Fibroblast of skin of left biceps (primary cell): ENCODE results near the gene KIAA1586.
"Not testable (repeated sequence)": the region's sequence is repeated elsewhere in the genome, so short reads cannot be mapped to it uniquely, and the experiment has no call there.

Experiments
- DNase-seq, 2 experiments: peaks; one replicate each; pipeline ENCODE4 v3.0.0-alpha.2; 2013; ENCODE audit warnings: low read depth in 2 of 2

KIAA1586 gene

DNA sequence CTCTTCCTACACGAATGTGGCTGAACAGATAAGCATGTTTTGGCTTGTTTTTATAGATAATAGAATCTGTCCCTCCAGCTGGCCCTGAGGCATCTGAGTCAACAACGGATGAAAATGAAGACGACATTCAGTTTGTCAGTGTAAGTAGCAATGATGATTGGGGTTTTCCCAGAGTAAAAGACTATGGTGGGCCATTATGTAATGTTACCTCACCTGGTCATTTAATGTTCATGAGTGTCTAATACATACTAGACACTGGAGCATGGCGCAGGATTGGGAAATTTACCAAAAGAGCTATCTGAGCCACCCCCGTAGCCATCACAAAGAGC is 728 bp downstream of the KIAA1586 start:
- DNase-seq = not testable (repeated sequence)

- DNase-seq = not testable (repeated sequence)
Observed at GRCh38 chr6:57047859-57048258, 1.4 kb downstream of the KIAA1586 start.

- DNase-seq = no peak
Observed at GRCh38 chr6:57048577-57048976, 2.1 kb downstream of the KIAA1586 start.

- DNase-seq = no peak
Observed at GRCh38 chr6:57063847-57064246, 17.4 kb downstream of the KIAA1586 start.

- no peak for DNase-seq
Observed at GRCh38 chr6:57064809-57065208, 18.3 kb downstream of the KIAA1586 start.

GRCh38 chr6:57068061-57068460 is 21.6 kb downstream of the KIAA1586 start:
- no peak for DNase-seq

DNA sequence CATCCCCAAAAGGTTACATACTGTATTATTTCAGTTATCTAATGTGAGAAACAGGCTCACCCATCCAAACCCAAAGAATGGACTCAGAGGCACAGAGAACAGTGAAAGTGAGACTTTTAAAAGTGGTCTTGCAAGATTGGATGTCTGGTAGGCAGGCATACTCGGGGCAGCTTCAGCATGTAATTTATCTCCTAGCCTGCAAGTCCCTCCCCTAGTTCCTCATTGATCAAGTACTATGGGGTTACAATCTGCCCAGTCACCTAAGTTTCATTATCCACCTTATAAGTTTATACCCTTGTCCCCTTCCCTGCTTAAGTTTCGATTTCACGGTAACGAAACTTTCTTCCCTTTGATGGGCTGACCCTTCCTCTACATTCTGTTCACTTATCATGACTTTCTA is 22.7 kb downstream of the KIAA1586 start:
- DNase-seq = no peak

GRCh38 chr6:57069920-57070331 is 23.4 kb downstream of the KIAA1586 start:
- DNase-seq = no peak

- DNase-seq = no peak
Observed at GRCh38 chr6:57072108-57072507, 25.6 kb downstream of the KIAA1586 start.

DNA sequence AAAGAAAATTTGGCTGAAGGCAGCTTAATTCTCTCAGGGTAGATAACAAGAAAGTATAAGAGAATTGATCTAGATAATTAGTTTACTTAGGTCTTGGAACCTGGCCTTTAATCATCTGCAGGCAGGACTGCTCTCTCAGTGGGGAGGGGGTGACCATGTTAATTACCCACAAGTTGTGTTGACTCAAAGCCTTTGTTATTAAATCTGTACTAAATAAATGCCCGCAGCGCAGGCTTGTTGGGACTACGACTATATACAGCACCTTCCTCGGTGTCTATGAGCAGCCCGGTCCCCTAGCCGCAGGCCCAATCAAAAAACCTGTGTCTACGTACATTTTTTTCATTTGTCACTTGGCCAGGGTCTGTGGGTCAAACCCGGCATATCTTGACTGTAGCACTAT is 27.9 kb downstream of the KIAA1586 start:
- DNase-seq = no peak

- no peak for DNase-seq
Observed at GRCh38 chr6:57075092-57075491, 28.6 kb downstream of the KIAA1586 start.

DNA sequence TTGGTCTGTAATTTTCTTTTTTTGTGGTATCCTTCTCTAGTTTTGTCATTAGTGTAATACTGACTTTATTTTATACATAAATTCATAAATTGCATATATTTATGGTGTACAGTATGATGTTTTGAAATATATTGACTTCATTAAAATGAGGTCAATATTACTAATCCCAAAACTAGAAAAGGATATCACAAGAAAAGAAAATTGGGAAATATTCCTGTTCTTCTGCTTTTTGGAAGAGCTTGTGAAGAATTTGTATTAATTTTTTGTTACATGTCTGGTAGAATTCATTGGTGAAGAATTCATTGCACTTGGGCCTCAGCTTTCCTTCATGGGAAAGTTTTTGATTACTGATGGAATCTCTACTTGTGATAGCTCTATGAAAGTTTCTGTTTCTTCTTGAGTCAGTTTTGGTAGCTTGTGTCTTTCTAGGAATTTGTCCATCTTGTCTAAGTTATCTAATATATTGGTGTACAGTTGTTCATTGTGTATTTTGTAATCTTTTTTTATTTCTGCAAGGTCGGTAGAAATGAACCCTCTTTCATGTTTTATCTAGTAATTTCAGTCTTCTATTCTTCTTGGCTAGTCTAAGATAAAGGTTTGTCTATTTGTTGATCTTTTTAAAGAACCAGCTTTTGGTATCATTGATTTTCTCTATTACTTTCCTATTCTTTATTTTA is 32.2 kb downstream of the KIAA1586 start:
- DNase-seq = no peak

GRCh38 chr6:57085471-57085870 is 39.0 kb downstream of the KIAA1586 start:
- no peak for DNase-seq

- DNase-seq = no peak
Observed at GRCh38 chr6:57086843-57087242, 40.4 kb downstream of the KIAA1586 start.

- no peak for DNase-seq
Observed at GRCh38 chr6:57087916-57088315, 41.4 kb downstream of the KIAA1586 start.

DNA sequence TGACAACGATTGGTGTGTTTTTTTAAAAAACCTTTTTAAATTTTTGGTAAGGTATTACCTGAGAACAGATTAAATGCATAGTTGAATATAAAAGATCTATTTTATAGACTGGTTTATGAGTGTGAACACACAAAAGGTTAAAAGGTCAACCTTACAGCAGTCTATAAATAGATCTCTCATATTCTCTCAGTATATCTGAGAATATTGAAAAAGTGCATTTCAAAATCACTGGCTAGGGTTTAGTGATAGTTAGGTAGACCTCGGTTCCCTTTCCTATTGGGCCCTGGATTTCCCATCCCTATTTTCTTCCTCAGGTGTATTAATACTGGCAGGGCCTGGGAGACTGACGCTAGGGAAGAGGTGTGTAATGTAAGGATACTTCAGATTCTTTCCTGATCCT is 42.8 kb downstream of the KIAA1586 start:
- DNase-seq = no peak

DNA sequence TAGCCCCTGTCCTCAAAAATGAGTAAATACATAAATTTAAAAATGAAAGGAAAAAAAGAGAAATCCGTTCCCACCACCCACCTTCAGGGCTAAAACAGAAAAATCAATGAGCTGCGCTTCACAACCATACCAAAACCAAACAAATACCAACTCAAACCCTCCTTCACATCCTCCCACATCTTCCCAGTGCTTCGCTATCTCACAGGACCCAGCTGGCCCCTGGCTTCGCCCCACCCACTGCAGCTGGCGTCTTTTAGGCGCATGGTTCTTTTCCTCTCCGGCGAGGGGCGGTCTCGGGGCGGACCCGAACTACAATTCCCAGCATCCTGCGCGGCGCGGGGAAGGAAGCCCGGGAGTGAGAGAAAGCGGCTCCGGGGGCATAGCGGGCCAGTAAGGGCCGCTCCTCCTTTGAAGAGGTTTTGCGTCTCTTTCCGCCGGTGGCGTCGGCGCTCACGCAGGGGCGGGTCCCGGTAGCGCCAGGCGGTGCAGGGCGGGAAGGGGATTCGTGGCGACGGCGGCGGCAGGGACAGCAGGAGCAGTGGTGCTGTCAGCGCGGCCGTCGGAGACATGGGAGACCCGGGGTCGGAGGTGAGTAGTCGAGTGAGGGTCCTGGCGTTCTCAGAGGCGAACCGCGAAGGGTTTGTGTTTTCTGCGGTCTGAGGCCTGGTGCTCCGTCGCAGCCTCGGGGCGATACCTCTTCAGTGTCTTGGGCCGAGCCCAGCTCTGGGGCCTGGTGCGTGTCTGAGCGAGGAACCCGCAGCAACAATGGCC is 43.4 kb downstream of the KIAA1586 start, which contains the start of gene ZNF451:
ZNF451 (plus strand) TSS at position 502 of the 771 bp plus-strand sequence; CDS start at position 568, 66 bp downstream.
- peak; percentile 92 for DNase-seq

- DNase-seq = not testable (repeated sequence)
Observed at GRCh38 chr6:57090458-57091067, 44.1 kb downstream of the KIAA1586 start.

GRCh38 chr6:57091375-57091774 is 44.9 kb downstream of the KIAA1586 start:
- not testable (repeated sequence) for DNase-seq

- DNase-seq = no peak
Observed at GRCh38 chr6:57094689-57095088, 48.2 kb downstream of the KIAA1586 start.

- DNase-seq = no peak
Observed at GRCh38 chr6:57097596-57097995, 51.1 kb downstream of the KIAA1586 start.

GRCh38 chr6:57102976-57103375 is 56.5 kb downstream of the KIAA1586 start:
- no peak for DNase-seq

DNA sequence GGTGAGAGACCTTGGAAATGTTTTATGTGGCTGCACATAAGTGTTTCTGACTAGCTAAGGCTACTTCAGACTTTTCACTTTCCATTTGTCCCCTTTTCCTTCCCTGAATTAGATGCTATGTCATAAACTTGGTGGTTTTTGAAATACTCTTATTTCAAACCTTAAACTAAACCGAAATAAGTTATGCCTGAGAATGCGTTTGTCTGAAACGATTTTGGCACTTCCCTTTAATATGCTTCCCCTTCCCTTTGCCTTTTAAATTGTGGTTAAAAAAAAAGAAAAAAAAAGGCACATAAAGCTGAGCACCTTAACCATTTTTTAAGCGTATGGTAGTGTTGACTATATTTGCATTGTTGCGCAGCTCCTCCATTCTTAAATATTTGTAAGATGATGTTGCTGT is 57.8 kb downstream of the KIAA1586 start:
- DNase-seq = no peak
